HG03045 (cell line): ENCODE data around the gene ROS1.
A peak's percentile ranks its signal among the peaks of the same experiment; 100 is the strongest.
"Not testable (repeated sequence)": the region's sequence is repeated elsewhere in the genome, so short reads cannot be mapped to it uniquely, and the experiment has no call there.

Source experiments
- ATAC-seq: cut with Tn5 transposase; IDR thresholded peaks from one replicate; pipeline ENCODE4 v1.9.1; 2021; ENCODE audit warnings: mild to moderate bottlenecking, moderate library complexity; ENCODE audit not compliant: unreplicated experiment

Gene ROS1

GRCh38 chr6:117268924-117269323 is 156.8 kb downstream of the ROS1 start:
- ATAC-seq = no peak

GRCh38 chr6:117267766-117268534 is 157.8 kb downstream of the ROS1 start:
- ATAC-seq = no peak

DNA sequence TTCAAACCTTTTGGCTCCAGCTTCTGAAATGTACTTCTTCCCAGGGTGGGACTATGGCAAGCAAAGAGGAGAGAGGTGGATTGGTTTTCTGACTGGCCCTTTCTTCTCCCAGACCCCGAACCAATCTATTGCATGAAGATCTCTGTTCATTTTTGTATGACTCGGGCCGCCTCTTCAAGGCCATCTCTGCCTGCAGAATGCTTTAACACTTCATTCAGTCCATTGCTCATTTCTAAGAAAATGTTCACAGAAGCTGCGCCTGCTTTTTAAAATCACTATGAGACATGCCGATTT is 158.7 kb downstream of the ROS1 start:
- ATAC-seq = no peak

GRCh38 chr6:117266257-117267053 is 159.3 kb downstream of the ROS1 start:
- ATAC-seq = no peak

GRCh38 chr6:117265410-117266256 is 160.1 kb downstream of the ROS1 start, which contains the start of gene VGLL2:
Gene VGLL2 (plus strand): TSS chr6:117265558. CDS start chr6:117265764, 206 bp downstream.
- ATAC-seq = peak; percentile 34

DNA sequence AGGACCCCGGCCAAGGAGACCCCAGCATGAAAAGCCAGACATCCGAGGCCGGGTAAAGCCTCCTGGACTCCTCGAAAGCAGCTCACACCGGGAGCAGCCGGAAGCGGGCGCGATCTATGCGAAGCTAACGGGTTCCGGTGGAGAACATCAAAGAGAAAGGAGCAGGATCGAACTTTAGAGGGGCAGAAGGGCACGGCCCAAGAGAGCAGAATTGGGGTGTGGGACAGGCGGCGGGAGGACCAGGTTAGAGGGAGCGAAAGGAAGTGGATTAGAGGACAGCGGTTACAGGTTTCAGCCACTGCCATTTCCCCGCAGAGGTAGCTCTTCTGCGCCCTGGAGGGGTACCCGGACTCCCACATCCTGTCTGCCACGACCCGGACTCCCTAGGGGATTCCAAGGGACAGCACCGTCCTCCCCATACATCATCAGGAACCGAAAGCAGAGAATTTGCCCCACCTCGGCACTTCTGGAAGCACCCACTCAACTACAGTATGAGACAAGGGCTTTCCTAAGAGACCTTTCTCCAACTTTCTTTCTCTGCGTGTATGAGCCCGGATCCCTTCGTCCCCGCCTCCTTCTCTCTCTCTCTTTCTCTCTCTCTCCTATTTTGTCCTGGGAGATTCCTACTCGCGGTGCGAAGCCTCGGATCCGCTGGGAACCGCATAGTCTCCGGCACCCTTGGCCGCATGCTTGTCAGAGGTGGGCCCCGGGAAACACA is 160.9 kb downstream of the ROS1 start:
- ATAC-seq = peak; percentile 53

DNA sequence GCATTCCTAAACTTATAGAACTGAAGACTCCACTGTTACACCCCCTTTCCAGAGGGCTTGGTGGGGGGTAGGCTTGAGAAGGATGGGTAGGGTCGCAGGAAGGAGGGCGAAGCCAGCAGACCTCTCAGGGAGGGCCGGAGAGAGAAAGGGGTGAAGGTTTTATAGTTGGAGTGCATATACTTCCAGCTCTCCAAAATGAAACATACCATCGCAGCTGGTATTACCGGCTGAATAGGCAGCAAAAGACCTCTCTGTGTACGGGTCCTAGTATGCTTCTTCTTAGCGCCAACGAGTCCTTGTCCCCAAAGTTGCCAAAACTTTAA is 161.4 kb downstream of the ROS1 start:
- no peak for ATAC-seq

- ATAC-seq = no peak
These were observed 162.3 kb downstream of the ROS1 start for GRCh38 chr6:117263353-117263927.

- ATAC-seq = no peak
These were observed 162.9 kb downstream of the ROS1 start for GRCh38 chr6:117262799-117263198.

GRCh38 chr6:117253785-117254184 is 172.0 kb downstream of the ROS1 start:
- ATAC-seq = no peak

DNA sequence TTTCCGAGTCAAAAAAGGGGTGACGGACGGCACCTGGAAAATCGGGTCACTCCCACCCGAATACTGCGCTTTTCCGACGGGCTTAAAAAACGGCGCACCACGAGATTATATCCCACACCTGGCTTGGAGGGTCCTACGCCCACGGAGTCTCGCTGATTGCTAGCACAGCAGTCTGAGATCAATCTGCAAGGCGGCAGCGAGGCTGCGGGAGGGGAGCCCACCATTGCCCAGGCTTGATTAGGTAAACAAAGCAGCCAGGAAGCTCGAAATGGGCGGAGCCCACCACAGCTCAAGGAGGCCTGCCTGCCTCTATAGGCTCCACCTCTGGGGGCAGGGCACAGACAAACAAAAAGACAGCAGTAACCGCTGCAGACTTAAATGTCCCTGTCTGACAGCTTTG is 180.8 kb downstream of the ROS1 start:
- not testable (repeated sequence) for ATAC-seq

GRCh38 chr6:117244571-117244970 is 181.2 kb downstream of the ROS1 start:
- ATAC-seq = not testable (repeated sequence)
